ENCODE data around the gene DMAC1.

- TF ChIP-seq CTCF (IDR thresholded peaks at IDR 0.05; ENCODE audit: poor library complexity, severe bottlenecking), result no peak
- no peak for TF ChIP-seq EZH2 (IDR thresholded peaks at IDR 0.05; ENCODE audit: borderline replicate concordance, insufficient read depth, low read length, poor library complexity, severe bottlenecking)
- no peak for TF ChIP-seq REST (IDR thresholded peaks at IDR 0.05; ENCODE audit: borderline replicate concordance)
- no peak for TF ChIP-seq EP300 (conservative IDR thresholded peaks at IDR 0.05; ENCODE audit: poor library complexity, severe bottlenecking)
- TF ChIP-seq TAF1 (IDR thresholded peaks at IDR 0.05; ENCODE audit: low read depth), result no peak
- TF ChIP-seq MXI1 (conservative IDR thresholded peaks at IDR 0.05; ENCODE audit: poor library complexity, severe bottlenecking), result no peak
- no peak for TF ChIP-seq POLR2AphosphoS5 (IDR thresholded peaks at IDR 0.05)
These were observed 42.3 kb upstream of the DMAC1 start for GRCh38 chr9:7841831-7842230.

All from neural cell (in vitro differentiated cells).